Loucy (cell line): ENCODE results near the gene TMEM234.
A peak's percentile ranks its signal among the peaks of the same experiment; 100 is the strongest.

ENCODE experiments used
- H2AFZ ChIP-seq: fragments of 200-600 bp; sonication (generic); 2 replicates; pipeline ENCODE4 v1.6.0; 2016; ENCODE audit warnings: antibody characterized with exemption, mild to moderate bottlenecking, low read length, moderate library complexity
- H3F3A ChIP-seq: fragments of 200-600 bp; 2 replicates; pipeline ENCODE4 v1.6.0; 2016; ENCODE audit warnings: antibody characterized with exemption, low read depth, mild to moderate bottlenecking
- H3K27me3 ChIP-seq: fragments of 200-600 bp; sonication (generic); 2 replicates; pipeline ENCODE4 v1.6.1; 2014; ENCODE audit warnings: low read length, mild to moderate bottlenecking; ENCODE audit not compliant: insufficient read depth, poor library complexity, severe bottlenecking
- H3K36me3 ChIP-seq: fragments of 200-600 bp; sonication (generic); 2 replicates; pipeline ENCODE4 v1.6.1; 2016; ENCODE audit warnings: low read length; ENCODE audit not compliant: insufficient read depth
- H3K4me1 ChIP-seq: fragments of 200-600 bp; sonication (generic); 2 replicates; pipeline ENCODE4 v1.5.1; 2014; ENCODE audit warnings: low read length, mild to moderate bottlenecking; ENCODE audit not compliant: insufficient read depth, poor library complexity, severe bottlenecking
- H3K4me2 ChIP-seq: fragments of 200-600 bp; sonication (generic); 2 replicates; pipeline ENCODE4 v1.6.0; 2014; ENCODE audit warnings: antibody characterized with exemption, low read length, low read depth, mild to moderate bottlenecking; ENCODE audit not compliant: poor library complexity, severe bottlenecking
- H3K4me3 ChIP-seq: fragments of 200-600 bp; sonication (generic); 2 replicates; pipeline ENCODE4 v1.5.1; 2014; ENCODE audit warnings: low read length, mild to moderate bottlenecking, mixed read lengths; ENCODE audit not compliant: poor library complexity, severe bottlenecking
- H3K79me2 ChIP-seq: fragments of 200-600 bp; sonication (generic); 2 replicates; pipeline ENCODE4 v1.6.1; 2014; ENCODE audit warnings: low read length; ENCODE audit not compliant: insufficient read depth
- H3K9ac ChIP-seq: fragments of 200-600 bp; sonication (generic); 2 replicates; pipeline ENCODE4 v1.6.0; 2014; ENCODE audit warnings: mild to moderate bottlenecking, low read depth, low read length, moderate library complexity; ENCODE audit not compliant: poor library complexity, severe bottlenecking
- H3K9me2 ChIP-seq: fragments of 200-600 bp; sonication (generic); replicated peaks from 2 replicates; pipeline ENCODE4 v1.6.1; 2016; ENCODE audit warnings: low read depth, low read length, mixed read lengths
- H3K9me3 ChIP-seq: fragments of 200-600 bp; sonication (generic); 2 replicates; pipeline ENCODE4 v1.6.1; 2014; ENCODE audit warnings: mild to moderate bottlenecking, antibody characterized with exemption, low read length, low read depth; ENCODE audit not compliant: insufficient read depth
- H4K20me1 ChIP-seq: fragments of 200-600 bp; sonication (generic); 2 replicates; pipeline ENCODE4 v1.6.0; 2014; ENCODE audit warnings: antibody characterized with exemption, low read length, mild to moderate bottlenecking; ENCODE audit not compliant: insufficient read depth, poor library complexity, severe bottlenecking
- EZH2phosphoT487 ChIP-seq: fragments of 200-600 bp; IDR thresholded peaks from 2 replicates; pipeline ENCODE4 v1.6.1; 2018; ENCODE audit warnings: antibody characterized with exemption, mild to moderate bottlenecking, moderate library complexity, borderline replicate concordance
- TF ChIP-seq, protein P1 (sequence below): fragments of 200-600 bp; sonication (generic); conservative IDR thresholded peaks from 2 replicates; pipeline ENCODE4 v1.5.1; 2014; ENCODE audit warnings: mild to moderate bottlenecking, antibody characterized with exemption, low read length

The TMEM234 gene

DNA sequence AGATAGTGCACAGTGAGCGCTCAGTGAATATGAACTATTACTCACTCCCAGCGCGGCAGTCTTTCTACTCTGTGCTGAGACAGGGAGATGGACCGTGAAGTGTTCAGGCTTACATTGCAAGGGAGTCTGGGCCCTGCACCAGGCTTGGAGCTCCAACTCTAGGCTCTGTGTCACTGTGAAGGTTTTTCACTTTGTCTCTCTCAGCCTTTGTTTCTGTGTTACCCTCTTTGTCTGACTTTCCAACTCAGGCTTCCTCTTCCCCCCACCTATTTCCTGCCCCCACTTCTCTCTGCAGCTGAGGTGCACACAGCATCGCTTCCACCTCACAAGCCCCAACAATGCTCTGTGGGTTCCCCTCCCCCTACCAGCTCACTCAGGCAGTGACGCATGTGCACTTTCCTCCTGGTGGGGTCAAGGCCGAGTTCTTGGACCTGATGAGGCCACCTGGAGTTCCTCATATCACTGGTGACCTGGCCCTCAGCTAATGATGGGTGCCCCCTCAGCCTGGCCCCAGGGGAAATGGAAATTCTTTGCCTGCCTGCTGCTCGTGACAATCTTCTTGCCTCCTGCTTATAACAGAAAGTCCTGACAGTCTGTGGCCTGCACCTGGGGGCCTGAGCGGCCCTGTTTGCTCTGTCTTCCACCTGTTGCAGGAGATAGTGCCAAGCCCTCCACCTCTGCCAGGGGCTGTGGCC is 27.8 kb upstream of the TMEM234 start:
- Histone ChIP-seq H3F3A (peaks cover 6% of the 10 kb centered on the region; the same call in 1 of the 2 replicates), H3K4me3 (peak overlapping the region; percentile 75), H3K4me2 (peak overlapping the region; percentile 99), H3K27me3 (no peaks in the 10 kb centered on the region), H3K4me1 (peaks cover 62% of the 10 kb centered on the region), H3K79me2 (peaks cover 39% of the 10 kb centered on the region), H3K9me2 (no peaks in the 10 kb centered on the region), H3K9ac (peak overlapping the region; percentile 95), H3K36me3 (no peaks in the 10 kb centered on the region), H2AFZ (peak overlapping the region; percentile 34; the same call in 1 of the 2 replicates), H3K9me3 (no peaks in the 10 kb centered on the region), H4K20me1 (peaks cover 2% of the 10 kb centered on the region)
- no peak for TF ChIP-seq EZH2phosphoT487
- TF ChIP-seq, protein P1, sequence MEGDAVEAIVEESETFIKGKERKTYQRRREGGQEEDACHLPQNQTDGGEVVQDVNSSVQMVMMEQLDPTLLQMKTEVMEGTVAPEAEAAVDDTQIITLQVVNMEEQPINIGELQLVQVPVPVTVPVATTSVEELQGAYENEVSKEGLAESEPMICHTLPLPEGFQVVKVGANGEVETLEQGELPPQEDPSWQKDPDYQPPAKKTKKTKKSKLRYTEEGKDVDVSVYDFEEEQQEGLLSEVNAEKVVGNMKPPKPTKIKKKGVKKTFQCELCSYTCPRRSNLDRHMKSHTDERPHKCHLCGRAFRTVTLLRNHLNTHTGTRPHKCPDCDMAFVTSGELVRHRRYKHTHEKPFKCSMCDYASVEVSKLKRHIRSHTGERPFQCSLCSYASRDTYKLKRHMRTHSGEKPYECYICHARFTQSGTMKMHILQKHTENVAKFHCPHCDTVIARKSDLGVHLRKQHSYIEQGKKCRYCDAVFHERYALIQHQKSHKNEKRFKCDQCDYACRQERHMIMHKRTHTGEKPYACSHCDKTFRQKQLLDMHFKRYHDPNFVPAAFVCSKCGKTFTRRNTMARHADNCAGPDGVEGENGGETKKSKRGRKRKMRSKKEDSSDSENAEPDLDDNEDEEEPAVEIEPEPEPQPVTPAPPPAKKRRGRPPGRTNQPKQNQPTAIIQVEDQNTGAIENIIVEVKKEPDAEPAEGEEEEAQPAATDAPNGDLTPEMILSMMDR: no peak

DNA sequence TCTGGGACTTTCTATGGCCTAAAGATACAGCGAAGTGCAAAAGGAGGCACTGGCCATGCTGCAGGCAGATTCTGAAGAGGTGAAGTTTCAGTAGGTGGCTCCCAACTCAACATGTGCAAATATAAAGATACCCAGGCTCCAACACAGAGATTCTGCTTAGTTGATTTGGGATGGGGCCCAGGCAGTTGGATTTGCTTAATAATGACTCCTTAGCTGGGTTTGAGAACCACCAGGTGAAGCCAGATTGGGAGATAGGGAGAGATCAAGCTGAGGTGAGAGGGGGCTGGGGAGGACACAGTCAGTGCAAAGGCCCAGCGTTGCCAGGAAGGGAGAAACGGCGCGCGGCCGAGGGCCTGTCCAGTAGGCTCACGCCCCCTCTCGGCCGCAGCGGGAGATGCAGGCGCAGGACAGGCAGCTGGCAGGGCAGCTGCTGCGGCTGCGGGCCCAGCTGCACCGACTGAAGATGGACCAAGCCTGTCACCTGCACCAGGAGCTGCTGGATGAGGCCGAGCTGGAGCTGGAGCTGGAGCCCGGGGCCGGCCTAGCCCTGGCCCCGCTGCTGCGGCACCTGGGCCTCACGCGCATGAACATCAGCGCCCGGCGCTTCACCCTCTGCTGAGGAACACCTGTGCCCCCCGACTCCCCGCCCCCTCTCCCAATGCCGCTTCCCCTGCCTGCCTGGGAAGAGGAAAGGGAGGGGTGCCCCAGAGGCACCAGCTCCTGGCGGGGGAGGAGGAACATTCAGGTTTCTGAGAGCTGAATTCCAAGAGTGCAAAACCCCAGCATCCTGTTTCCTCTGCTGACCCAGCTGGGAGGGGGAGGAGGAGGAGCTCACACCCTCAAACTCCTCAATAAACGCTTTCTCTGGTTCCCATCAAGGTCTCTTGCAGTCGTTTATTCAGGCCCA is 26.1 kb upstream of the TMEM234 start:
- Histone ChIP-seq H3K27me3 (no peaks in the 10 kb centered on the region), H3K9me3 (no peaks in the 10 kb centered on the region), H3K4me3 (peak overlapping the region; percentile 75), H3K4me2 (peak overlapping the region; percentile 99), H2AFZ (peak overlapping the region; percentile 70; the same call in 1 of the 2 replicates), H3K9me2 (no peaks in the 10 kb centered on the region), H3K36me3 (no peaks in the 10 kb centered on the region), H4K20me1 (no peaks in the 10 kb centered on the region), H3K4me1 (peaks cover 53% of the 10 kb centered on the region), H3K9ac (peak overlapping the region; percentile 95), H3F3A (peaks cover 6% of the 10 kb centered on the region; the same call in 1 of the 2 replicates), H3K79me2 (peaks cover 22% of the 10 kb centered on the region)
- TF ChIP-seq, protein P1: peak; percentile 82
- TF ChIP-seq EZH2phosphoT487: no peak

DNA sequence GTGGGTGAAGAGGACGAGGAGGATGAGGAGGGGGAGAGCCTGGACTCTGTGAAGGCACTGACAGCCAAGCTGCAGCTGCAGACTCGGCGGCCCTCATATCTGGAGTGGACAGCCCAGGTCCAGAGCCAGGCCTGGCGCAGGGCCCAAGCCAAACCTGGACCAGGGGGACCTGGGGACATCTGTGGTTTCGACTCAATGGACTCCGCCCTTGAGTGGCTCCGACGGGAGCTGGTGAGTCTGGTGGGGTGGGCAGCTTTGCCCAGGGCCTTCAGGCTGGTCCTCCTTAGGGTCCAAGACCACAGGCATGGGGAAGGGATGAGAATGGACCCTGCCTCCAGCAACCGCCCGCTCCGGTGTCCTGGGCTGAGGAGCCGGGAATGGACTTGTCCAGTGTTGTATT is 25.3 kb upstream of the TMEM234 start:
- H3K9me3 ChIP-seq: no peaks in the 10 kb centered on the region
- H3K9me2 ChIP-seq: no peaks in the 10 kb centered on the region
- H3K4me1 ChIP-seq: peaks cover 46% of the 10 kb centered on the region
- peak overlapping the region; percentile 95 for H3K9ac ChIP-seq
- H2AFZ ChIP-seq: peak overlapping the region; percentile 70; the same call in 1 of the 2 replicates
- H3K4me3 ChIP-seq: no peak overlapping the region
- TF ChIP-seq, protein P1: no peak
- TF ChIP-seq EZH2phosphoT487: no peak
- H4K20me1 ChIP-seq: no peaks in the 10 kb centered on the region
- no peaks in the 10 kb centered on the region for H3K27me3 ChIP-seq
- no peaks in the 10 kb centered on the region for H3K36me3 ChIP-seq
- H3F3A ChIP-seq: peaks cover 6% of the 10 kb centered on the region; the same call in 1 of the 2 replicates
- peaks cover 14% of the 10 kb centered on the region for H3K79me2 ChIP-seq
- H3K4me2 ChIP-seq: peak overlapping the region; percentile 99
